NCI-H460 (cell line): ENCODE measurements around the gene AMN. TPM values are rescaled to one million over a fixed set of nuclear protein-coding genes. Genes with fewer than 3 reads are reported as not detected.
"Not testable (repeated sequence)": the region's sequence is repeated elsewhere in the genome, so short reads cannot be mapped to it uniquely, and the experiment has no call there.

Experiments used
- DNase-seq: peaks from one replicate; pipeline ENCODE4 v3.0.0-alpha.2; 2016; ENCODE audit warnings: low read depth; ENCODE audit errors: extremely low read depth
- polyA plus RNA-seq: library from polyadenylated mRNA; depleted of rRNA; stranded (reverse); fragments of >200 nt; gene quantifications from 2 replicates; pipeline ENCODE4 v1.2.3, GENCODE V29; 2014; cell fraction: nucleus; rRNA removed
- total RNA-seq: library from RNA; depleted of rRNA; stranded (reverse); fragments of >200 nt; shearing (Covaris generic); gene quantifications from 2 replicates; pipeline ENCODE4 v1.2.3, GENCODE V29; 2014; rRNA removed

The AMN gene
- 0.20 and 0.29 TPM in 2 replicates for total RNA-seq
- 0.27 and 0.61 TPM in 2 replicates for polyA plus RNA-seq

DNA sequence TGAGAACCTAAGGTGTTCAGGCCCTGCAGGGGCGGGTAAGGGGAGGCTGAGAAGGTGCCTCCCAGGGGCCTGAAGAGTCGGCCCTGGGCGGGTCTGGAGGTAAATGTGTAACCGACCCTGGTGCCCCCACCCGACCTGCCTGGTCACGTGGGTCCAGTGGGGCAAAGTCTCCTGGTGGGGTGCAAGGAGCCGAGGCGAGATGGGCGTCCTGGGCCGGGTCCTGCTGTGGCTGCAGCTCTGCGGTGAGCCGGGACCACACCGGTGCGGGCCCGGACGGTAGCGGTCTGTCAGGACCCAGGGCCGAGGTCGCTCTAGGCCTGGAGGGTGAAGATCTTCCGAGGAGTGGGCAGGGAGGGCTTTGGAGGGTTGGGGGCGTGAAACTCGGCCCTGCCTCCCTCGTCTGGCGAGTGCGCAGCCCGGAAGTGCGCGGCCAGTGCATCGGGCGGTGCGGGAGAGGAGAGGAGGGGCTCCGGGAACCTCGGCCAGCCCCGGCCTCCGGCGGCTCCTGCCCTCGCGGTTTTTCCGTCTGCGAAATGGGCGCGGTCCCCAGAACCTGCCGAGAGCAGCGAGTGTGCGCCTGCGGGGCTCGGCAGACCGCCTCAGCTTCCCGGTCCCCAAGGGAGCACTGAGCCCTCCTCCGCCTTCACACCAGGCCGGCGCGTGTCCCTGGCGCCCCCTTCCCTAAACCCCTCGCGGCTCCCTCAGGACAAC is at the start of gene AMN:
TSS of gene AMN (plus strand) at position 174 of the 711 bp plus-strand sequence. CDS start at position 200, 26 bp downstream.
- DNase-seq: peak; percentile 5

GRCh38 chr14:102873131-102873530 is 49.3 kb upstream of the AMN start:
- no peak for DNase-seq

- no peak for DNase-seq
Measured at GRCh38 chr14:102873546-102874061, 48.9 kb upstream of the AMN start.

GRCh38 chr14:102875652-102876051 is 46.8 kb upstream of the AMN start:
- no peak for DNase-seq

GRCh38 chr14:102877511-102877910 is 45.0 kb upstream of the AMN start:
- DNase-seq: not testable (repeated sequence)

- DNase-seq: no peak
Measured at GRCh38 chr14:102878174-102878969, 44.1 kb upstream of the AMN start.

DNA sequence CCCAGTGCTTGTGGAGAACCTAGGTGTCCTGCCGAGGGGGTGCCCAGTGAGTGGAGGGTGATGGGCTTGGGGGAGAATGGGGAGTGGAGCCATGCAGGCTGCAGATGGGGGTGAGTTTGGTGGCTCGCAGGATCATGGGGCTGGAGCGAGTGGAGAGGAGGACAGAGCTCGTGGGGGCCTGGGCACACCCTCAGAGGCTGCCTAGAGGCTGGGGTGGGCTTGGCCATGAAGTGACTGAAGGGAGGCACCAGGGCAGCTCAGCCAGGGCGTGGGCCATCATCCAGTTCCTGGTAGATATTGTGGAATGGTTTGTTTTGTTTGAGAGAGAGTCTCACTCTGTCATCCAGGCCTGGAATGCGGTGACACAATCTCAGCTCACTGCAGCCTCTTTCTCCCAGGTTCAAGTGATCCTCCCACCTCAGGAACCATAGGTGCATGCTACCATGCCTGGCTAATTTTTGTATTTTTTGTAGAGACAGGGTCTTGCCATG is 43.4 kb upstream of the AMN start:
- DNase-seq: no peak

- no peak for DNase-seq
Measured at GRCh38 chr14:102882226-102882906, 40.1 kb upstream of the AMN start.

GRCh38 chr14:102883089-102883541 is 39.3 kb upstream of the AMN start:
- DNase-seq: no peak

GRCh38 chr14:102883554-102883953 is 38.9 kb upstream of the AMN start:
- DNase-seq: no peak

GRCh38 chr14:102885737-102886447 is 36.6 kb upstream of the AMN start:
- no peak for DNase-seq

- no peak for DNase-seq
Measured at GRCh38 chr14:102888748-102889147, 33.7 kb upstream of the AMN start.

DNA sequence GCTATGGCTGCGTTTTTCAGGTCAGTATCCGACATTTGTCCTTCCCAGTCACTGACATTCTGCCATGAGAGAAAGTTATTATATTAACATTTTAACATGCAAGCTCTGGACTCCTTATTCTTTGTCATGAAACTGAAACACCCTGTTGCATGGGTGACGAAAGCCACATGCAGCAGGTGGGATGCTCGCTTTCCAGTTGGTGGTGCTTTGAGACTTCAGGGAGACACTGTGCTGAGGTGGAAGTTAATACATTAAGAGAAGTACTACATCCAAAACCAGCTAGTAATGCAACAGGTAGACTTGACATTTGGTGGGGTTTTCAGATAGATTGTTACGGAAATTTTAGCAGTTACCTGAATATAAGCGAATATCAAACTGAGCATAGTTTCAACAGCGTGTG is 32.8 kb upstream of the AMN start:
- DNase-seq: no peak

DNA sequence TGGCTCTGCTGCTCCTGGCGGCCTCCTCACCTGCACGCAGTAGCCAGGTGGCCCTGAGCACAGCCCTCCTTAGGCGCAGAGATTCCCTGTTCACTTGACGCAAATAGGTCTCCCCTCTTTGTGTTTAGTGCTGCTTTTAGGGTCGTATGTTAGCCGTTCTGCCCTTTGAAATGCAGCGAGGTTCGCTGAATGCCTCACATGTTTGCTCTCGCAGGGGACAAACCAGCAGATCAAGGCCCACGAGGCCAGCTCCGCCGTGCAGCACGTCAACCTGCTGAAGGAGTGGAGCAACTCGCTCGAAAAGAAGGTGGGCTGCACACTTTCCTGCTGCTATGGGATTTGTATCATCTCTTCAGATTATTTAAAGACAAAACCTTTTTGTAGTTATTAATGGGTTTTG is 31.4 kb upstream of the AMN start:
- no peak for DNase-seq

- DNase-seq: no peak
Measured at GRCh38 chr14:102891556-102891955, 30.9 kb upstream of the AMN start.

- no peak for DNase-seq
Measured at GRCh38 chr14:102892651-102893050, 29.8 kb upstream of the AMN start.

GRCh38 chr14:102893452-102893851 is 29.0 kb upstream of the AMN start:
- no peak for DNase-seq

- not testable (repeated sequence) for DNase-seq
Measured at GRCh38 chr14:102896735-102897134, 25.7 kb upstream of the AMN start.

- no peak for DNase-seq
Measured at GRCh38 chr14:102897299-102898027, 25.0 kb upstream of the AMN start.
